ENCODE results near the gene ATF1. TPM values are rescaled to one million over a fixed set of nuclear protein-coding genes. Genes with fewer than 3 reads are reported as not detected.
A peak's percentile ranks its signal among the peaks of the same experiment; 100 is the strongest.
"Not testable (repeated sequence)": the region's sequence is repeated elsewhere in the genome, so short reads cannot be mapped to it uniquely, and the experiment has no call there.

The ATF1 gene
- total RNA-seq, 1 experiment from 2014 or later = 24.6 TPM

DNA sequence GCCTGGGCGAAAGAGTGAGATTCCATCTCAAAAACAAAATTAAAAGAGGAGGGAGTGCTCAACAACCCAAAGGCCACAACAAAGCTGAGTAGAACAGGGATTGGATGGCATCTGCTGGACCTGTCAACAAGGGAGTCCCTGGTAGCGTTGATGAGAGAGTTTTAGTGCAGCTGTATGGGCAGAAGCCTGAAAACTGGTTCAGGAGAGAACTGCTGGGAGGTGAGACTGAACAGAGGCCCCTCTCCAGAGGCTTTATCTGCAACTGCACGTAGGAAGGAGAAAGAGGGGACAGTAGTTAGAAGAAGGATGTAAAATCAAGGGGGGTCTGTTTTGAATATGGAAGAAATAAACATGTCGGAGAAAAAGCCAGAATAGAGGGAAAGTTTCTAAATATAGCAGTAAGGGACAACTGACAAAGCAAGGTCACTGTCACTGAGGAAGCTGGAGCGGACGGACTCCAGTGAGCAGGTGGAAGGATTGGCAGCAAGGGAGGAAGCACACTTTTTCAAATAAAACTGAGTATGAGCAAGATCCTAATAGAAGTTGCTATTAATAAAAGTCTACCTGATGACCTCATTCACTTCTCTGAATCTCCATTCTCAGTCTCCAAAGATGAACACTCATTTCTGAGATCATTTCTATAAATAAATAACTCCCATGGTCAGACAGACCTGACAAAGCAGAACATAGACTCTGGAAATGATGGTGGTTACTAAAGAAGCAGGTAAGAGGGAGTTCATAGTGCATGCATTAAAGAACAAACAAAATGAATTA lies 11.8 kb upstream of the ATF1 start:
- DNase-seq (ENCODE audit: low read depth) = no peak

DNA sequence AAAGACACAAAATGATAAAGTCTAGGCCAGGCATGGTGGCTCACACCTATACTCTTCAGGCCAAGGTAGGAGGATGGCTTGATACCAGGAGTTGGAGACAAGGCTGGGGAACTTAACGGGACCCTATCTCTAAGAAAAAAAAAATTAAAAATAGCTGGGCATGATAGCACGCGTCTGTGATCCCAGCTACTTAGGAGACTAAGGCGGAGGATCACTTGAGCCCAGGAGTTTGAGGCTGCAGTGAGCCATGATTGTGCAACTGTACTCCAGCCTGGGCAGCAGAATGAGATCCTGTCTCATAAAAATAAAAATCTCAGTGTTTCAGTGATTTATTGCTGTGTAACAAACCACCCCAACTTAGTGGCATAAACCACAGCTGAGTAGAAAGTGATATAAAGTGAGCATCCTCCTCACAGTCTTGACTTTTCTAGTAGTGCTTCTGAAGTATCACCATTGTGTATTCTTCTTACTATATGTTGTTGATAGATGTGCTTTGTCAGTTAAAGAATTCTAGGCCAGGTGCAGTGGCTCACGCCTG lies 10.6 kb upstream of the ATF1 start:
- no peak for DNase-seq (ENCODE audit: low read depth)

DNA sequence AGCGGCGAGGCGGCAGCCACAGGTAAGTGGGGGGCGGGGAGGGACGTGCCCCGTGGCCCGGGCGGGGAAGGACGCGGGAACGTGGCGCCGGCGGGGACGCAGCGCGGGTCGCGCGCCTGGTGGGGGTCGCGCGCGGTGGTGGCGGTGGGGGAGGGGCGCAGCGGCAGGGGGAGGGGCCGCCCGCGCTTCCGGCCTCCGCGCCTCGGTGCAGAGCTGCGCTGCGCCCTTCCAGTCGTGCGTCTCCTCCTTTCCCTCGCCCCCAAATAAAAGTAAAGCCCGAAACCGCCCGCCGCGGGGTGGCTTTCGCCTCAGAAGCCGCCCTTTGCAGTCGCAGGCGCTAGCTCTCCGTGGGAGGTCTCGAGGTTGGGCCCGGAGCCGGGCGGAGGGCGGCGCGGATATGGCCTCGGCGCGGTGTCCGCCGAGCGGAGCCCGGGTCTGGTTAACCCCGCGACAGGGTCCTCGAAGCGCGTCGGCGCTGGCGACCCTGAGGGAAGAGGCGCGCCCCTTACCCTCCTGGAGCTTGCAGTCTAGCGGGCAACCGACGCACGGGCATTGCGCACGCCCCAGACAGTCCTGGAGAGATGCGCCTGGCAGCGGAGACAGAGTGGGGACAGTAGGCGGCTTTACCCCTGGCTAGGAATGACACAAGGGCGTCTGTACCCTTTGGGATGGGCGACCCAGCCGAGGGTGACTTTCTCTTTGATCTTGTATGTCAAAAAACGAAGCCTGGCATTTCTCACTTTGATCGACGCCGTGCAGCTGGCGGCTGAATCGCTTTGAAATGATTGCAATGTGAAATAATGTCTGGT lies 589 bp downstream of the ATF1 start:
- peak; percentile 35 for DNase-seq (ENCODE audit: low read depth)

DNA sequence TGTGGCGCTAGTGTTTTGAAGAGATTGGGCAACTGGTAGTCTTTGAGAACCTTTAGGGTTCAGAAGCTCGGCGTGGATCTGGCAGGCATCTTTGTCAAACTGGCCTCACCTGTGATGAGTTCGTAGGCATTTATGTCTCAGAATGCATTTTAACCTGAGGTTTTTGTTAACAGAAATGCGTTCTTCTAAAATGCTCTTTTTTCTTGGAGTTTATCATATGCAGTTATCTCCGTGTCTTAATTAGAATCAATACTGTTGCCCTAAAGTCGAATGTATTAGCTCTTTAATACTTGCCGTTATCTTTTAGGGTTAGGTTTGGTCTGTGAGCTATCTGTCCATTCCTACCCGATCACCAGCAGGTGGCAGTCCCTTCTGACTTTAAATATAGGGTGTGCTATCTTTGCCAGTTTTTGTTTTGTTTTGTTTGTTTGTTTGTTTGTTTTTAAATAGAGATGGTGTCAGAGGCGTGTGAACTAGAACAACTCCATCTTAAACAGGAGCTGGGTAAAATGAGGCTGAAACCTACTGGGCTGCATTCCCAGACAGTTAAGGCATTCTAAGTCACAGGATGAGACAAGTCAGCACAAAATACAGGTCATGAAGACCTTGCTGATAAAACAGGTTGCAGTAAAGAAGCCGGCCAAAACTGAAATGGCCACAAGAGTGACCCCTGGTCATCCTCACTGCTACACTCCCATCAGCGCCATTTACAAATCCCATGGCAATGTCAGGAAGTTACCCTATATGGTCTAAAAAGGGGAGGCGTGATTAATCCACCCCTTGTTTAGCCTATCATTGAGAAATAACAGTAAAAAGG lies 1.4 kb downstream of the ATF1 start:
- peak; percentile 35 for DNase-seq (ENCODE audit: low read depth)

- no peak for DNase-seq (ENCODE audit: low read depth)
These were observed 4.5 kb downstream of the ATF1 start for GRCh38 chr12:50768391-50768790.

- not testable (repeated sequence) for DNase-seq (ENCODE audit: low read depth)
These were observed 4.9 kb downstream of the ATF1 start for GRCh38 chr12:50768813-50769212.

- DNase-seq (ENCODE audit: low read depth) = no peak
These were observed 7.5 kb downstream of the ATF1 start for GRCh38 chr12:50771409-50771808.

DNA sequence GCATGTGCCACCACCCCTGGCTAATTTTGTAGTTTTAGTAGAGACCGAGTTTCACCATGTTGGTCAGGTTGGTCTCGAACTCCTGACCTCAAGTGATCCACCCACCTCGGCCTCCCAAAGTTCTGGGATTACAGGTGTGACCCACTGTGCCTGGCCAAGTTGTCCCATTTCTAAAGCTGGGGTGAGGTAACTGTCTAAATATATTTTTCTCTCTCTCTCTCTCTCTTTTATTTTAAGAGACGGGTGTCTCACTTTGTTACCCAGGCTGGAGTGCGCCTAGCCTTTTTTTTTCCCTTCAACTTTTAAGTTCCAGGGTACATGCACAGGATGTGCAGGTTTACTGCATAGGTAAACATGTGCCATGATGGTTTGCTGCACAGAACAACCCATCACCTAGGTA lies 8.6 kb downstream of the ATF1 start:
- DNase-seq (ENCODE audit: low read depth) = no peak

DNA sequence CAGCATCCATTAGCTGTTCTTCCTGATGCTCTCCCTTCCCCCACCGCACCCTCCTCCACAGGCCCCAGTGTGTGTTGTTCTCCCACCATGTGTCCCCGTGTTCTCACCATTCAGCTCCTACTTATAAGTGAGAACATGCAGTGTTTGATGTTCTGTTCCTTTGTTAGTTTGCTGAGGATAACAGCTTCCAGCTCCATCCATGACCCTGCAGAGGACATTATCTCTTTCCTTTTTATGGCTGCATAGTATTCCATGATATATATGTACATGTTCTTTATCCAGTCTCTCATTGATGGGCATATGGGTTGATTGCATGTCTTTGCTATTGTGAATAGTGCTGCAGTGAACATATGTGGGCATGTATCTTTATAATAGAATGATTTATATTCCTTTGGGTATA lies 9.0 kb downstream of the ATF1 start:
- DNase-seq (ENCODE audit: low read depth) = no peak

DNA sequence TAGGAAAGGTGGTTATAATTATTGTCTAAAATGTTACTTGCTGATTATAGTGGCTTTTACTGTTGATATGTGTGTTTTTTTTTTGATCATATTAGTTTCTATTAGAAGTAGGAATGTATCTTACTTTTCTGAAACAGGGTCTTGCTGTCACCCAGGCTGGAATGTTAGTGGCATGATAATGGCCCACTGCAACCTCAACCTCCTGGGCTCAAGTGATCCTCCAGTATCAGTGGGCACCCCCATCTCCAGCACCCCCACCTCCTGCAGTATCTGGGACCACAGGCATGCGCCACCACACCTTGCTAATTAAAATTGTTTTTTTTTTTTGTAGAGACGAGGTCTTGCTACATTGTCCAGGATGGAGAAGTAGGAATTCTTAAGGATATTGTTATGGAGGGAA lies 11.3 kb downstream of the ATF1 start:
- no peak for DNase-seq (ENCODE audit: low read depth)

- no peak for DNase-seq (ENCODE audit: low read depth)
These were observed 13.1 kb downstream of the ATF1 start for GRCh38 chr12:50776749-50777728.

GRCh38 chr12:50778663-50779590 lies 15.0 kb downstream of the ATF1 start:
- no peak for DNase-seq (ENCODE audit: low read depth)

GRCh38 chr12:50780013-50780412 lies 16.1 kb downstream of the ATF1 start:
- DNase-seq (ENCODE audit: low read depth) = no peak

DNA sequence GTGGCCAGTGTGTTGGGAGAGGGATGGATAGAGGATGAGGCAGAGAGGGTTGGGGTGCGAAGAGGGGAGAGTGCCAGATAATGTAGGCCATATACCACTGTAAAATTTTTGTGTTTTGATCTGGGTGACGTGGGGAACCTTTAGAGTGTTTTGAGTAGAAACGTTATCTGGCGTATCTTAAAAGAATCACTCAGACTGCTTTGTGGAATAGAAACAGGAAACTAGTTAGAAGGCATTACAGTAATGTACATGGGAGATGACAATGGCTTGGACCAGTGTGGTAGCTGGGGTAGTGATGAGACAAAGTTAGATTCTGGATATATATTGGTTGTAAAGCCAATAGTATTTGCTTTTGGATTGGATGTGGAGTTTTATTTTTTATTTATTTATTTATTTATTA lies 20.6 kb downstream of the ATF1 start:
- no peak for DNase-seq (ENCODE audit: low read depth)

GRCh38 chr12:50785406-50786001 lies 21.6 kb downstream of the ATF1 start:
- DNase-seq (ENCODE audit: low read depth) = no peak

DNA sequence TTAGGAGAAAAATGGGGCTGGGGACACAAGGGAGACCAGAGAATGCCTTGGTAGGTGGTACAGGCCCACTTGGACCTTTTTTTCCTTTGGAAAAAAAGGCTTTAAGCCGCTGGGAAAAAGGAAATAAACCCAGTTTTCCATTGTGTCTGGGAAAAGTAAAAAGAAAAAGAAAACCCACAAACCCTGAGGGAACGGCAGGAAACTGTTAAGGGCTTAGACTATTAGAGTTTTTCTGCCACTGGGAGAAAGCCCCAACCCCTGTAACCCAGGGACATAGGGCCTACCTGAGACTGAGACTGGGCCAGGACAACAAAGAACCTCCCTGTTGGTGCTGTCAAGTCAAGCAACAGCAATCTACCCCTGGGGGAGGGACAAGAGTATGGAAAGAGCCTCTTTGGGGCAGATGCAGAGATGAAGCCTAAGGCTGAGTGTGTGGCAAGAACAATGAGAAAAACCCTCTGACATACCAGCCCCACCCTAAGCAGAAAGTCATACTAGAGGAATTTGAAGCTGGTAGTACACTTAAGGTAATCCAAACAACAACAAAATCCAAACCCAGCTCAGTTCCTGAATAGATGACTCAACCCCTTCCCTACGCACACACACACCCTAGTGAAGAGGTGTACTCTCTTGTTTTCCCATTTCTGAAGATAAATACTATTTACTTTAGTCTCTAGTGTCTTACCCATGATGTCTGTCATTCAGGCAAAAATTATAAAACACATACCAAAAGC lies 22.8 kb downstream of the ATF1 start:
- peak; percentile 90 for DNase-seq (ENCODE audit: low read depth)

DNA sequence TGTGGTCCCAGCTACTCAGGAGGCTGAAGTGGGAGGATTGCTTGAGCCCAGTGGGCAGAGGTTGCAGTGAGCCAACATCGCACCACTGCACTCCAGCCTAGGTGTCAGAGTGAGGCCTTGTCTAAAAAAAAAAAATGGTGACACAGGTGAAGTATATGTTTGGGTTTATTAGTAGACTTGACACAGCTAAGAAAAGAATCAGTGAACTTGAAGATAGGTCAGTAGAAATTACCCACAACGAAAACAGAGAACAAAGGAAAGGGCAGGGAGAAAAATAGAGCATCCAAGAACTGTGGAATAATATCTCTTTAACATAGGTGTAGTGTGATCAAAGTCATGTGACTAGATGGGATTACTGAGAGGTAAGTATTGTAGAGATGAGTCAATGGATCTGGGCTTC lies 23.7 kb downstream of the ATF1 start:
- no peak for DNase-seq (ENCODE audit: low read depth)

GRCh38 chr12:50788561-50788960 lies 24.7 kb downstream of the ATF1 start:
- peak; percentile 82 for DNase-seq (ENCODE audit: low read depth)

GRCh38 chr12:50790081-50790480 lies 26.2 kb downstream of the ATF1 start:
- DNase-seq (ENCODE audit: low read depth) = no peak

All from RPMI7951 (cell line).